HEK293T (cell line): ENCODE results near the gene POLG.

Experiments
- CTCF ChIA-PET: fragments of 350-600 bp; formaldehyde crosslinking; extraction: SDS; loops from one replicate; lab custom pipeline; 2021; ENCODE audit warnings: antibody characterized with exemption, inconsistent platforms; lab: Yijun Ruan, JAX
- POLR2A ChIA-PET: fragments of 350-600 bp; formaldehyde crosslinking; extraction: SDS; loops from one replicate; lab custom pipeline; 2020; ENCODE audit warnings: antibody characterized with exemption, inconsistent platforms; lab: Yijun Ruan, JAX
- DNase-seq: peaks from one replicate; pipeline ENCODE4 v3.0.0; 2012; ENCODE audit warnings: mixed read lengths; ENCODE audit errors: extremely low spot score
- ARNT ChIP-seq: fragments of 450-650 bp; IDR thresholded peaks from 2 replicates; pipeline ENCODE4 v1.6.1; 2017; ENCODE audit warnings: mild to moderate bottlenecking
- BHLHE40 ChIP-seq: fragments of 450-650 bp; IDR thresholded peaks from 2 replicates; pipeline ENCODE4 v1.6.1; 2016; ENCODE audit warnings: mild to moderate bottlenecking, moderate library complexity, borderline replicate concordance
- CTBP1 ChIP-seq: fragments of 450-650 bp; IDR thresholded peaks from 2 replicates; pipeline ENCODE4 v1.6.1; 2016; ENCODE audit warnings: borderline replicate concordance
- ELF4 ChIP-seq: fragments of 450-650 bp; IDR thresholded peaks from 2 replicates; pipeline ENCODE4 v1.6.1; 2017; ENCODE audit warnings: antibody characterized with exemption
- FOXA1 ChIP-seq: fragments of 450-650 bp; IDR thresholded peaks from 2 replicates; pipeline ENCODE4 v1.6.1; 2016; ENCODE audit warnings: mild to moderate bottlenecking
- FOXK2 ChIP-seq: fragments of 450-650 bp; IDR thresholded peaks from 2 replicates; pipeline ENCODE4 v1.6.1; 2016; ENCODE audit warnings: mild to moderate bottlenecking
- FOXM1 ChIP-seq: fragments of 450-650 bp; IDR thresholded peaks from 2 replicates; pipeline ENCODE4 v1.6.1; 2017; ENCODE audit warnings: mild to moderate bottlenecking, borderline replicate concordance
- HDGF ChIP-seq: fragments of 450-650 bp; IDR thresholded peaks from 2 replicates; pipeline ENCODE4 v1.6.1; 2017; ENCODE audit warnings: antibody characterized with exemption, borderline replicate concordance
- L3MBTL2 ChIP-seq: fragments of 450-650 bp; conservative IDR thresholded peaks from 2 replicates; pipeline ENCODE4 v1.6.1; 2016; ENCODE audit warnings: mild to moderate bottlenecking
- LEF1 ChIP-seq: fragments of 450-650 bp; IDR thresholded peaks from 2 replicates; pipeline ENCODE4 v1.6.1; 2017; ENCODE audit warnings: mild to moderate bottlenecking, borderline replicate concordance
- NFRKB ChIP-seq: fragments of 450-650 bp; IDR thresholded peaks from 2 replicates; pipeline ENCODE4 v1.6.1; 2016; ENCODE audit warnings: mild to moderate bottlenecking, moderate library complexity
- SP1 ChIP-seq: fragments of 450-650 bp; IDR thresholded peaks from 2 replicates; pipeline ENCODE4 v1.6.1; 2017
- SUZ12 ChIP-seq: fragments of 450-650 bp; IDR thresholded peaks from 2 replicates; pipeline ENCODE4 v1.6.1; 2016; ENCODE audit warnings: mild to moderate bottlenecking
- TARDBP ChIP-seq: fragments of 450-650 bp; IDR thresholded peaks from 2 replicates; pipeline ENCODE4 v1.6.1; 2016
- ZNF384 ChIP-seq: fragments of 450-650 bp; IDR thresholded peaks from 2 replicates; pipeline ENCODE4 v1.6.1; 2016
- TF ChIP-seq, protein P1 (sequence below): fragments of 450-650 bp; IDR thresholded peaks from 2 replicates; pipeline ENCODE4 v1.6.1; 2016

Gene POLG

GRCh38 chr15:89334510-89335297 lies at the start of gene POLG:
POLG (minus strand) TSS chr15:89334824; CDS start chr15:89333754, 1,070 bp downstream.
- ChIA-PET POLR2A (interaction anchor here (0.6 to 3.7 kb wide), 15 partner anchors 9 to 247 kb away, joined by 3 to 27 read pairs (median 4); partner anchors contain the start of genes ABHD2 and TICRR), CTCF (interaction anchor here (1.2 to 5.2 kb wide), 2 partner anchors 24 to 65 kb away, joined by 4 to 20 read pairs; no protein-coding TSS in a partner anchor)
- peak; percentile 98 for DNase-seq
- TF ChIP-seq SP1 (no peak), ZNF384 (no peak), ELF4 (peak; percentile 66), TARDBP (peak; percentile 53; the same call in 1 of the 2 replicates), SUZ12 (no peak), FOXA1 (no peak), BHLHE40 (peak; percentile 84), ARNT (peak; percentile 71), FOXK2 (no peak), HDGF (no peak), FOXM1 (peak; percentile 88), LEF1 (no peak; the same call in 1 of the 2 replicates), NFRKB (no peak), CTBP1 (peak; percentile 20; the same call in 1 of the 2 replicates), L3MBTL2 (no peak; the same call in none of the 2 replicates)
- TF ChIP-seq, protein P1, sequence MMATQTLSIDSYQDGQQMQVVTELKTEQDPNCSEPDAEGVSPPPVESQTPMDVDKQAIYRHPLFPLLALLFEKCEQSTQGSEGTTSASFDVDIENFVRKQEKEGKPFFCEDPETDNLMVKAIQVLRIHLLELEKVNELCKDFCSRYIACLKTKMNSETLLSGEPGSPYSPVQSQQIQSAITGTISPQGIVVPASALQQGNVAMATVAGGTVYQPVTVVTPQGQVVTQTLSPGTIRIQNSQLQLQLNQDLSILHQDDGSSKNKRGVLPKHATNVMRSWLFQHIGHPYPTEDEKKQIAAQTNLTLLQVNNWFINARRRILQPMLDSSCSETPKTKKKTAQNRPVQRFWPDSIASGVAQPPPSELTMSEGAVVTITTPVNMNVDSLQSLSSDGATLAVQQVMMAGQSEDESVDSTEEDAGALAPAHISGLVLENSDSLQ, result no peak

DNA sequence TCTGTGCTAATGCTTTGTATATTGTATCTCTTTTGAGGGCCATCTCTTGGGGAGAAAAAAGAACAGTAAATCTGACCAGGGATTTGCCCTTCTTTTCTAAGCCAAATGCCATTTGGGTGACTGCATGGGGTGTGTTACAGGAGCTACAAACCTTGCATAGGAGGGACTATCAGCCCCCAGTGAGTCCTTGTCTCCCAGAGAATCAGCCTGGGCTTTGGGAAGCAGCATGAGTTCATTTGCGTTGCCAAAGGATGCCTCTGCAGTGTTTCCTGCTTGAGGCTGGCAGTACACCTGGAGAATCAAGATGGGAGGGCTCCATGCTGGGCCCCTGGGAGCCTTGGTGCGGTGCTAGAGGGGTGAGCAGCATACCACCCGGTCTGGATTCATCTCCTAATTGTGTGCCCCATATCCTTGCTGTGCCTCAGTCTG lies 49.6 kb upstream of the POLG start:
- DNase-seq, result no peak
- ChIA-PET CTCF (interaction anchor here (0.6 to 1.5 kb wide), 5 partner anchors 9 to 60 kb away, joined by 3 to 5 read pairs (median 3); no protein-coding TSS in a partner anchor), POLR2A (interaction anchor here (1.5 kb wide), 1 partner anchor 25 kb away, joined by 4 read pairs; no protein-coding TSS in a partner anchor)
- TF ChIP-seq ZNF384, result no peak
- TF ChIP-seq SP1, result no peak
- TF ChIP-seq BHLHE40, result no peak
- no peak for TF ChIP-seq CTBP1
- no peak for TF ChIP-seq TARDBP
- TF ChIP-seq NFRKB, result no peak

GRCh38 chr15:89383365-89384175 lies 48.9 kb upstream of the POLG start:
- peak; percentile 79 for DNase-seq
- ChIA-PET CTCF (interaction anchor here (0.5 to 1.5 kb wide), 4 partner anchors 11 to 394 kb away, joined by 3 to 5 read pairs (median 4); no protein-coding TSS in a partner anchor), POLR2A (interaction anchor here (1.5 kb wide), 1 partner anchor 25 kb away, joined by 4 read pairs; no protein-coding TSS in a partner anchor)
- TF ChIP-seq L3MBTL2 (no peak), FOXM1 (no peak), ELF4 (no peak), BHLHE40 (no peak), SP1 (no peak), NFRKB (no peak), TARDBP (no peak), HDGF (no peak), FOXA1 (no peak), SUZ12 (no peak), LEF1 (no peak), ZNF384 (no peak), ARNT (no peak), FOXK2 (no peak), CTBP1 (no peak)
- TF ChIP-seq, protein P1, result no peak

- ChIA-PET CTCF (interaction anchor here (0.9 to 1.3 kb wide), 3 partner anchors 17 to 62 kb away, joined by 3 read pairs; no protein-coding TSS in a partner anchor), POLR2A (no interaction called here)
- TF ChIP-seq SUZ12 (no peak), NFRKB (no peak), FOXK2 (no peak), ZNF384 (no peak), L3MBTL2 (no peak), FOXM1 (no peak), BHLHE40 (no peak), ELF4 (no peak)
- DNase-seq, result no peak
Measured at GRCh38 chr15:89381888-89382686, 47.5 kb upstream of the POLG start.

DNA sequence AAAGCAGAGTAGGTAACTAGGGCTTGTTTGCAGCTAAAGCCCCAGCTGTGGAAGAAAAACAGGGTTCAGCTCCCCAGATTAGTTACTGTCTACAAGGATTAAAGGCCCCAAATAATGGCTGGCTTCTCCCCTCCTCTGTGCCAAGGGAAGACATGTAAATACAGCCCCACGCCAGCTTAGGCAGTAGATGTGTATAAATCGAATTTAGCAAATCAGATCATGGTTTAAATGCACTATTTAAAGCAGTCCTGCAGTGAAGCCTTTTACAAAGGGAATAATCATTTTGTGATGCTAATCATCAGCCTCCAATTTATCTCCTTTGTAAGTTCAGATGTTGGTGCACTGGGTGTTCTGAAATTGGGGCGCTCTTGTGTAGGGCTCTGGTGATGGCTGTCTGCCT lies 46.7 kb upstream of the POLG start:
- DNase-seq, result no peak
- ChIA-PET POLR2A (no interaction called here), CTCF (interaction anchor here (0.6 to 1.2 kb wide), 2 partner anchors 18 to 22 kb away, joined by 3 read pairs; no protein-coding TSS in a partner anchor)
- no peak for TF ChIP-seq ZNF384
